GM12892 (cell line): ENCODE results near the gene NGEF.

Experiments used
- POLR2A ChIP-seq: IDR thresholded peaks from 2 replicates; pipeline ENCODE4 v1.6.1; 2011; ENCODE audit warnings: low read depth, low read length, control low read depth
- TAF1 ChIP-seq: IDR thresholded peaks from 2 replicates; pipeline ENCODE4 v1.6.1; 2011; ENCODE audit warnings: low read depth, mild to moderate bottlenecking, control low read depth, low read length, borderline replicate concordance

DNA sequence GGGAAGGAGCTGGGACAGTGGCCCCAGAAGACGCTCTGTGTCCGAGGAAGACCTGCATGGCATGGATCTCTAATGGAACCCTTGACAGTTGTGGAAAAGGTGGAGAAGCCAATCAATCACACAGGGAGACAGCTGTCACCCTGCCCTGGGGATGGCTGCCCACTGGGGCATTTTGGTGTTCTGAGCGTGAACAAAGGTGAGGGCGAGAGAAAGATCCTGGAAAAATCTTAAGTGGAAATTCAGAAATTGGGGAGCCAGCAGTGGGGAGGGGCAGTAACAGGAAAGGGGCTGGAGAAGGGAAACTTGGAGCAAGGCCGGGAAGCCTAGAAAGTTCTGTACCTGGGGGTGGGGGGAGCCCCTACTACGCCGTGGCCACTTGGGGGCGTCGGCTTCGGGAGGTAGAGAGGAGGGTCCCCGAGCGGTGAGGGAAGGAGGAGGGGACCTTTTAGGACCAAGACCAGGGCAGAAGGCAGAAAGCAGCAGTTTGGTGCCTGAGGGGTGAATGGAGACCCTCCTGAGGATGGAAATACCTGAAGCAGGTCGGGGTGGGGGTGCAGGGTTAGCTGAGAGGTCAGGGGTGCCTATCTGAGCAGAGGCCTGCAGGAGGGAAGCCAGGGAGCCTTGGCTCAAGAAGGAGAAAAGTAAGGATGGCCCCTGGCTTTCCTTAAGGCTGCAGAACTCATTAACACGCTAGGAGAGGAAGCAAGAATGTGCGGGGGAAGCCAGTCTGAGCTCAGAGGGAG is 30.0 kb downstream of the NGEF start:
- TF ChIP-seq TAF1 (no peak), POLR2A (no peak)
